ENCODE data around the gene PRMT2. TPM values are rescaled to one million over a fixed set of nuclear protein-coding genes. Genes with fewer than 3 reads are reported as not detected.

Gene PRMT2
- 153 and 177 TPM in 2 replicates for total RNA-seq

GRCh38 chr21:46635324-46636180, at the start of gene PRMT2:
Gene PRMT2, plus strand, starts transcription at chr21:46635674. Its CDS starts 1,278 bp downstream, at chr21:46636952.

DNA sequence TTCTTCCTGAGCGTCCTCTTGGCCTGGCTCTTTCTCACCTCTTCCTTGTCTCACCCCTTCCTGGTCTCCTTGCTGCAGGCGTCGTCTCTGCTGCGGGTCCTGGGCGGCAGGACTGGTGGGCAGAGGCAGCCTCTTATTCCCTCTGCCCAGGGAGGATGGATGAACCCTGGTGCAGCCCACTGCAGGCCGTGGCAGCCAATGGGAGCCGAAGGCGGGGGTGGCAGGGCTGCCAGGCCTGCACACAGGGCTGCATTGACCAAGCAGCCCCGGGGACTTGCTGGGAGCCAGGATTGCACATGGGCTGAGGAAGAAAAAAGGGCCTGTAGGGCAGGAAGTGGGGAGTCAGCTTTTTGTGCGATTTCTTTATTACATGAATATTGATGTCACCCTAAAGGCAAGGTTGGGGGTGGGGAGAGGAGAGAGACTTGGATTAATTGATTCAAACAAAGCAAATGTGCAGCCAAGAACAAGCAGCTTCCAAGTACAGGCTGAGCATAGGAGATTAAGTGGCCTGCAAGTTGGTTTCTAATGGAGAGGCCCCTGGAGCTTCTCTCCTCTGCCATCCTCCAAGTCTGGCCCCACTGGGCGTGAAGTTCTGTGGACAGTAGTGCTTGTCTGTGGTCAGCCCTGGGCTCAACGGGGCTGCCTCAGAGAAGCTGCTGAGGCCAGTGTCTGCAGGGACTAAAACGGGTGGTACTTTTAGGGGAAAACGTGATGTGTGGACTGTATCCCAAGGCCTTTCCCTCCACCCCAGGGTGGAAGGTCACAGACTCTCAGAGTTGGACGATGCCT, 30.3 kb upstream of the PRMT2 start, which contains the start of gene S100B:
S100B (minus strand) TSS at position 108 of the 792 bp plus-strand sequence. CDS start 2,667 bp downstream, outside the sequence.

Other genes starting within 250 kb of the PRMT2 start
- gene DIP2A, start 176.8 kb upstream of the PRMT2 start, total RNA-seq, result 19.2 and 20.9 TPM in 2 replicates
- 0.28 TPM in 1 of 2 replicates, not detected in the other for gene S100B, start 30.6 kb upstream of the PRMT2 start, total RNA-seq